COLO668 (cell line): ENCODE measurements around the gene STX3.

ENCODE experiments used
- DNase-seq: peaks from one replicate; lab custom pipeline; 2025; ENCODE audit not compliant: unreplicated experiment; lab: John Stamatoyannopoulos, UW

STX3 gene

GRCh38 chr11:59754859-59755700 is at the start of gene STX3:
Gene STX3 (plus strand): TSS chr11:59755376. CDS start chr11:59755606, 230 bp downstream.
- DNase-seq: peak; percentile 91

- no peak for DNase-seq
Measured at GRCh38 chr11:59706518-59707285, 48.5 kb upstream of the STX3 start.

- DNase-seq: no peak
Measured at GRCh38 chr11:59707371-59707770, 47.8 kb upstream of the STX3 start.

GRCh38 chr11:59708537-59708936 is 46.6 kb upstream of the STX3 start:
- no peak for DNase-seq

GRCh38 chr11:59710136-59710847 is 44.9 kb upstream of the STX3 start:
- DNase-seq: no peak

GRCh38 chr11:59713745-59714144 is 41.4 kb upstream of the STX3 start, which contains the start of gene OR10V1:
Gene OR10V1 (minus strand): TSS chr11:59713845. CDS start chr11:59713845, 0 bp downstream.
- no peak for DNase-seq

GRCh38 chr11:59716051-59716450 is 39.1 kb upstream of the STX3 start:
- no peak for DNase-seq

- no peak for DNase-seq
Measured at GRCh38 chr11:59719556-59719955, 35.6 kb upstream of the STX3 start.

- no peak for DNase-seq
Measured at GRCh38 chr11:59724066-59724465, 31.1 kb upstream of the STX3 start.

GRCh38 chr11:59727426-59727825 is 27.8 kb upstream of the STX3 start:
- no peak for DNase-seq

GRCh38 chr11:59728154-59728553 is 27.0 kb upstream of the STX3 start:
- no peak for DNase-seq

- no peak for DNase-seq
Measured at GRCh38 chr11:59728913-59729312, 26.3 kb upstream of the STX3 start.

- no peak for DNase-seq
Measured at GRCh38 chr11:59729834-59730233, 25.3 kb upstream of the STX3 start.

- DNase-seq: no peak
Measured at GRCh38 chr11:59730896-59731565, 24.1 kb upstream of the STX3 start.

- no peak for DNase-seq
Measured at GRCh38 chr11:59746111-59746510, 9.1 kb upstream of the STX3 start.

GRCh38 chr11:59753650-59754493 is 1.3 kb upstream of the STX3 start:
- peak; percentile 84 for DNase-seq

- DNase-seq: peak; percentile 26
Measured at GRCh38 chr11:59754494-59754858, 700 bp upstream of the STX3 start.

- peak; percentile 82 for DNase-seq
Measured at GRCh38 chr11:59755701-59756557, 753 bp downstream of the STX3 start.

- DNase-seq: peak; percentile 8
Measured at GRCh38 chr11:59756558-59756840, 1.3 kb downstream of the STX3 start.
